Liver (tissue), 9 donors: ENCODE data around the gene MCEMP1. TPM values are rescaled to one million over a fixed set of nuclear protein-coding genes. Genes with fewer than 3 reads are reported as not detected.

ENCODE experiments used
- DNase-seq: peaks from one replicate; pipeline ENCODE4 v3.0.0-alpha.2; 2017; ENCODE audit warnings: low spot score
- H3K27ac ChIP-seq, 2 donors: one replicate each; pipeline ENCODE4 v1.7.0; 2013; ENCODE audit warnings: inconsistent platforms in 2 of 2, low read length in 2 of 2, control low read depth in 1 of 2, low read depth in 1 of 2, mild to moderate bottlenecking in 1 of 2
- H3K27me3 ChIP-seq, 4 donors: one replicate each; pipeline versions ENCODE4 v1.6.1 to v1.7.0; 2013; ENCODE audit warnings: low read length in 3 of 4, inconsistent platforms in 1 of 4, mild to moderate bottlenecking in 1 of 4, moderate library complexity in 1 of 4; ENCODE audit not compliant: control insufficient read depth in 4 of 4, insufficient read depth in 4 of 4
- H3K36me3 ChIP-seq, 4 donors: one replicate each; pipeline versions ENCODE4 v1.6.1 to v1.7.0; 2013; ENCODE audit warnings: low read length in 3 of 4, mild to moderate bottlenecking in 3 of 4, low read depth in 1 of 4, moderate library complexity in 1 of 4; ENCODE audit not compliant: control insufficient read depth in 4 of 4, insufficient read depth in 3 of 4
- H3K4me1 ChIP-seq, 4 donors: one replicate each; pipeline versions ENCODE4 v1.6.1 to v1.7.0; 2013; ENCODE audit warnings: low read length in 3 of 4, mild to moderate bottlenecking in 3 of 4, moderate library complexity in 1 of 4; ENCODE audit not compliant: control insufficient read depth in 4 of 4, insufficient read depth in 4 of 4
- H3K4me3 ChIP-seq, 3 donors: one replicate each; pipeline versions ENCODE4 v1.6.1 to v1.7.0; 2013; ENCODE audit warnings: low read length in 3 of 3, control low read depth in 1 of 3, low read depth in 1 of 3, mild to moderate bottlenecking in 1 of 3
- H3K9ac ChIP-seq, 2 donors: one replicate each; pipeline ENCODE4 v1.7.0; 2013; ENCODE audit warnings: low read length in 2 of 2, mild to moderate bottlenecking in 2 of 2, moderate library complexity in 2 of 2, control low read depth in 1 of 2, low read depth in 1 of 2
- H3K9me3 ChIP-seq, 4 donors: one replicate each; pipeline versions ENCODE4 v1.6.1 to v1.7.0; 2013; ENCODE audit warnings: low read length in 3 of 4; ENCODE audit not compliant: control insufficient read depth in 4 of 4
- EGR1 ChIP-seq, 2 donors: IDR thresholded peaks; 2 replicates each; pipeline ENCODE4 v1.6.1; 2016 to 2018; ENCODE audit warnings: antibody characterized with exemption in 2 of 2, low read depth in 2 of 2
- FOXA2 ChIP-seq: IDR thresholded peaks from 2 replicates; pipeline ENCODE4 v1.6.1; 2016; ENCODE audit warnings: antibody characterized with exemption
- GABPA ChIP-seq, 2 donors: IDR thresholded peaks in 1 of 2; conservative IDR thresholded peaks in 1 of 2; 2 replicates each; pipeline ENCODE4 v1.6.1; 2016; ENCODE audit warnings: antibody characterized with exemption in 2 of 2, mild to moderate bottlenecking in 1 of 2, moderate library complexity in 1 of 2
- RAD21 ChIP-seq, 2 donors: IDR thresholded peaks; 2 replicates each; pipeline ENCODE4 v1.6.1; 2016; ENCODE audit warnings: antibody characterized with exemption in 2 of 2, mild to moderate bottlenecking in 2 of 2
- RXRA ChIP-seq, 2 donors: IDR thresholded peaks; 2 replicates each; pipeline ENCODE4 v1.6.1; 2017 to 2018; ENCODE audit warnings: antibody characterized with exemption in 2 of 2, mild to moderate bottlenecking in 1 of 2
- SP1 ChIP-seq: IDR thresholded peaks from 2 replicates; pipeline ENCODE4 v1.6.1; 2018; ENCODE audit warnings: antibody characterized with exemption, mild to moderate bottlenecking
- TAF1 ChIP-seq: conservative IDR thresholded peaks from 2 replicates; pipeline ENCODE4 v1.6.1; 2016; ENCODE audit warnings: antibody characterized with exemption, mild to moderate bottlenecking
- WGBS: extraction: QIAGEN DNeasy Blood & Tissue Kit; methylation state at CpG from one replicate; pipeline ENCODE4 v1.1.7; 2013; 5-methylcytosine and 5-hydroxymethylcytosine counted together
- polyA plus RNA-seq, 2 donors: library from polyadenylated mRNA; stranded (reverse) in 1 of 2; unstranded in 1 of 2; fragments of 200-250 nt in 1 of 2; fragments of >200 nt in 1 of 2; fragmentation: Nextera tagmentation in 1 of 2; extraction: Ambion mirVana in 1 of 2; gene quantifications; one replicate each; pipeline versions ENCODE4 v1.2.1 to v1.2.3, GENCODE V29; 2013 to 2015
- total RNA-seq, 2 donors: library from RNA; depleted of rRNA; stranded (reverse); fragments of >200 nt; gene quantifications; one replicate each; pipeline ENCODE4 v1.2.3, GENCODE V29; 2014
- TF ChIP-seq, protein P1 (sequence below): IDR thresholded peaks from 2 replicates; pipeline ENCODE4 v1.6.1; 2016; ENCODE audit warnings: antibody characterized with exemption
- TF ChIP-seq, protein P2 (sequence below): IDR thresholded peaks from 2 replicates; pipeline ENCODE4 v1.6.1; 2016; ENCODE audit warnings: antibody characterized with exemption
- TF ChIP-seq, protein P3 (sequence below): IDR thresholded peaks from 2 replicates; pipeline ENCODE4 v1.6.1; 2016; ENCODE audit warnings: antibody characterized with exemption
- donor health status: healthy.
- donor health status: healthy.
- donor health status: healthy.
- donor health status: healthy.
- donor health status: healthy.

Gene MCEMP1
- total and polyA plus RNA-seq, 4 donors: 0.29 to 0.92 (median 0.48) TPM

DNA sequence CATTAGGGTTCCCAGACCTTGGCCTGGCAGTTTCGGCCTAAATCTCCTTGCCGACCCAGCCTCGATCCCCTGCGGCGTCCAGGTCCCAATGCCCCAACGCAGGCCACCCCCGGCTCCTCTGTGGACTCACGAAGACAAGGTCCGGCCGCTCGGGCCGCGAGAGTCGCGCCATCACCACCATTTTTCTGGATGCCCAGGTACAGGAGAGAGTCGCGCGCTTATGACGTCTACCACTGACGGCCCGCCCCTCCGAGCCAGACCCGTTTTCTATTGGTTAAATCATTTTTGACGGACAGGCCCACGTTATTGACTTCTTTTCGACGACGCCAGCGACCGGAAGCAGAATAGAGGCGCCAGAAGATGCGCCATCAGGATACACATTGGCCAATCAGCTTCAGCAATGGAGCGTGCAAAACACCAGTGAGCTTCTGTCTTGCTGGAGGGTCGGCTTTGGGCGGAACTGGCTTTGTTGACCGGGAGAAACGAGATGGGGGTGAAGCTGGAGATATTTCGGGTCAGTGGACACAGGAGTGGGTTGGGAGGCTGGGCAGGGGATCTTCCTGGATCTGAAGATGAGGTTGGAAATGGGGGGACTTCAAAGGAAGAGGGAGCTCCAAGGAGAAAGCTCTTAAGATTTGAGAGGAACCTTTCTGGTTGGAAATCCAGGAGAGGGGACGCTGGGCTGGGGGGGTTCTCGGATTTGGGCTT lies 47.4 kb upstream of the MCEMP1 start, which contains the start of the genes PET100 and XAB2 (continued):
- TF ChIP-seq EGR1 (IDR thresholded peaks at IDR 0.05; ENCODE audit: low read depth in 2 of 2): no peak

DNA sequence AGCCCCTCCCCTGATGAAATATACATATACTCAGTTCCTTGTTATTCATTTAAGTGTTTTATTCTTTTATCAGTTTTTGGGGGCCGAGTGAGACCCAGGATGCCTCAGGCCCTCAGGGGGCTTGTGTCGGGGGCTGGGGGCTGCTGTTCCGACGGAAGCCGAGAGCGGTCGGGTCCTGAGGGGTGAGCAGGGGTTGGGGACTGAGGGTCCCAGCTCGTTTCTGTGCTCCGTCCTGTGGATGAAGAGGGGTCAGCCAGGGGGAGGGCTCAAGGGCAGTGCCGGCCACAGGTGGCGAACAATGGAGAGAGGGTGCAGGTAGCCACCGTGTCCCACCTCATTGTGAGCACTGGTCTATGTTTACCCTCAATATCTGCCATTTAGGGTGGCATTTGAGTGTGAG lies 45.3 kb upstream of the MCEMP1 start:
- Histone ChIP-seq H3K27me3 (no peaks in the 10 kb centered on the region), H3K36me3 (peaks cover 0 to 11% (median 3%) of the 10 kb centered on the region in 4 donors), H3K4me1 (peaks cover 14 to 50% (median 33%) of the 10 kb centered on the region in 4 donors), H3K9me3 (no peaks in the 10 kb centered on the region), H3K9ac (no peak overlapping the region), H3K4me3 (no peak overlapping the region), H3K27ac (no peak overlapping the region)
- TF ChIP-seq RXRA (IDR thresholded peaks at IDR 0.05): no peak
- TF ChIP-seq TAF1: no peak
- no peak for TF ChIP-seq RAD21 (IDR thresholded peaks at IDR 0.05)
- no peak for TF ChIP-seq SP1
- TF ChIP-seq, protein P1, sequence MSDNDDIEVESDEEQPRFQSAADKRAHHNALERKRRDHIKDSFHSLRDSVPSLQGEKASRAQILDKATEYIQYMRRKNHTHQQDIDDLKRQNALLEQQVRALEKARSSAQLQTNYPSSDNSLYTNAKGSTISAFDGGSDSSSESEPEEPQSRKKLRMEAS: no peak
- no peak for DNase-seq
- WGBS: 94% methylated on average over 12 of the region's 12 CpGs

DNA sequence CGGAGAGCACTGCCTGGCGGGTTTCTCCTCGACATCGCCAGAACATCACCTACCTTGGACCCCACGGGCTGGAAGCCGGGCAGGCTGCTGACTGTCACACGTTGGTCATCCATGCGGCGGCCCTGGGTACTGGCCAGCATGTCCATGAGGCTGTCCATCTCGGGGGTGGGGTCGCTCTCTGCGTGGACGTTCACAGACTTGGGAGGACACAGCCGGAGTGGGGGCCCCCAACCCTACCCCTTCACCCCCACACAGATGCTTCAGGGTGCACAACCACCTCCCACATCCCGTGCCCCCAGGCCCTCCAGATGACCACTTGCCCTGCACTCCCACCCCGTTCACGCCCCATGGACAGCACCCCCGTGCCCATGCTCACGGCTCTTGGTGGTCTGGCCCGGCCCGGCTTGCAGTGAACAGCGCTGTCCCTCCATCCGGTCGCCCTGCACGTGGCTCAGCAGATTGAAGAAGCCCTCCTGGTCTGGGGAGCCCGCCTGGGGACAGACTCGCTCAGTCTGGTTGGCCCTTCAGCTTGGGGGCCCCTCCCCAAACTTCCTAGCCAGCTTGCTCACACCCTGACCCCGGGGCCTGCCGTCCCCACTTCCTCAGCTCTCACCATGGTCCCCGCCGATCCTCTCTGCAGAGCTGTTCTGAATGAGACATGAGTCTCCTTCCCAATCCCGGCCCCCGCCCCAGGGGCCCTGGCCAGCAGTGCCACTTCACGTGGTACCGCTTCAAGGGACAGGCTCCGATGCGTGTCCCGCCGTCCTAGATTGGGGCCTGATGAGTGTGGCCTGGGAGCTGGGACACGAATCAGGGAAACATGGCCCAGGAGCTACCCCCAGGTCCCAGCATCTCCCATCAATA lies 44.3 kb upstream of the MCEMP1 start:
- Histone ChIP-seq H3K4me3 (no peak overlapping the region), H3K27me3 (no peaks in the 10 kb centered on the region), H3K36me3 (peaks cover 0 to 6% (median 0%) of the 10 kb centered on the region in 4 donors), H3K27ac (no peak overlapping the region), H3K4me1 (peaks cover 15 to 48% (median 37%) of the 10 kb centered on the region in 4 donors), H3K9ac (no peak overlapping the region), H3K9me3 (no peaks in the 10 kb centered on the region)
- no peak for DNase-seq
- TF ChIP-seq, protein P2, sequence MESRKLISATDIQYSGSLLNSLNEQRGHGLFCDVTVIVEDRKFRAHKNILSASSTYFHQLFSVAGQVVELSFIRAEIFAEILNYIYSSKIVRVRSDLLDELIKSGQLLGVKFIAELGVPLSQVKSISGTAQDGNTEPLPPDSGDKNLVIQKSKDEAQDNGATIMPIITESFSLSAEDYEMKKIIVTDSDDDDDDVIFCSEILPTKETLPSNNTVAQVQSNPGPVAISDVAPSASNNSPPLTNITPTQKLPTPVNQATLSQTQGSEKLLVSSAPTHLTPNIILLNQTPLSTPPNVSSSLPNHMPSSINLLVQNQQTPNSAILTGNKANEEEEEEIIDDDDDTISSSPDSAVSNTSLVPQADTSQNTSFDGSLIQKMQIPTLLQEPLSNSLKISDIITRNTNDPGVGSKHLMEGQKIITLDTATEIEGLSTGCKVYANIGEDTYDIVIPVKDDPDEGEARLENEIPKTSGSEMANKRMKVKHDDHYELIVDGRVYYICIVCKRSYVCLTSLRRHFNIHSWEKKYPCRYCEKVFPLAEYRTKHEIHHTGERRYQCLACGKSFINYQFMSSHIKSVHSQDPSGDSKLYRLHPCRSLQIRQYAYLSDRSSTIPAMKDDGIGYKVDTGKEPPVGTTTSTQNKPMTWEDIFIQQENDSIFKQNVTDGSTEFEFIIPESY: no peak
- WGBS: 94% methylated on average over 40 of the region's 40 CpGs

DNA sequence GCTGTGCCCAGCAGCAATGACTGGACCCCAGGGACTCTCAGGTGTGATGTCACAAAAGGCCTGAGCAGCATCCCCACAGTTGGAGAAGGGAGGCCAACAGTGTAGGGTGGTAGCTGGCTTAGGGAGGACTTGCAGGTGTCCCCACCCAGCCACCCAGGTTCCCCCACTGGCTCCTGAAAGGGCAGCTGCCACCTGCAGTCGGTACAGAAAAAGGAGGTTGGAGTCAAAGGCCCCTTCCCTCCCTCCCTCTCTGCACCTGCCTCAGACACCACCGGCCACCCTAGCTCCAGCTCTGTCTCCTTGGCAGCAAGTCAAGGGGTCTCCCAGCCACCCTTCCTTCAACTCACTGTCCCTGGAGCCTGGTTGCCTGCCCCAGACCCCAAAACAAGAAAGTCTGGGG lies 43.2 kb upstream of the MCEMP1 start, which contains the start of gene PCP2:
Gene PCP2, minus strand, starts transcription at position 22 of the 400 bp plus-strand sequence. CDS start 262 bp downstream, outside the sequence.
- peaks cover 0 to 6% (median 0%) of the 10 kb centered on the region in 4 donors for H3K36me3 ChIP-seq
- no peaks in the 10 kb centered on the region for H3K27me3 ChIP-seq
- TF ChIP-seq, protein P3, sequence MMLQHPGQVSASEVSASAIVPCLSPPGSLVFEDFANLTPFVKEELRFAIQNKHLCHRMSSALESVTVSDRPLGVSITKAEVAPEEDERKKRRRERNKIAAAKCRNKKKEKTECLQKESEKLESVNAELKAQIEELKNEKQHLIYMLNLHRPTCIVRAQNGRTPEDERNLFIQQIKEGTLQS: no peak
- TF ChIP-seq FOXA2: no peak
- no peak for TF ChIP-seq GABPA (IDR thresholded peaks at IDR 0.05 in 1 of 2, conservative IDR thresholded peaks at IDR 0.05 in 1 of 2)
- TF ChIP-seq SP1: no peak
- no peaks in the 10 kb centered on the region for H3K9me3 ChIP-seq
- H3K9ac ChIP-seq: no peak within 1 kb of the TSS
- H3K27ac ChIP-seq: no peak within 1 kb of the TSS
- WGBS: 63% methylated on average over 2 of the region's 2 CpGs
- no peak within 1 kb of the TSS for H3K4me3 ChIP-seq
- H3K4me1 ChIP-seq: peaks cover 8 to 42% (median 30%) of the 10 kb centered on the region in 4 donors
- no peak for DNase-seq
